K562 (cell line): Measurements from ENCODE around the gene PPOX. TPM values are rescaled to one million over a fixed set of nuclear protein-coding genes. Genes with fewer than 3 reads are reported as not detected.

Experiments
- BMI1 ChIP-seq: fragments of 150-350 bp; IDR thresholded peaks from 2 replicates; pipeline ENCODE4 v1.6.1; 2014; ENCODE audit warnings: low read length
- BRD9 ChIP-seq: fragments of 450-650 bp; IDR thresholded peaks from 2 replicates; pipeline ENCODE4 v1.6.1; 2018; ENCODE audit warnings: low read depth; ENCODE audit not compliant: partially characterized antibody
- COPS2 ChIP-seq: fragments of 450-650 bp; conservative IDR thresholded peaks from 2 replicates; pipeline ENCODE4 v1.6.1; 2016; ENCODE audit warnings: mild to moderate bottlenecking, moderate library complexity
- CTCF ChIP-seq, 3 experiments: IDR thresholded peaks in 2 of 3; conservative IDR thresholded peaks in 1 of 3; 2 replicates each; pipeline ENCODE4 v1.5.1; 2011 to 2012; ENCODE audit warnings: low read length in 3 of 3, mild to moderate bottlenecking in 3 of 3, control low read depth in 2 of 3, improper control_type of control experiment in 1 of 3, inconsistent platforms in 1 of 3, low read depth in 1 of 3, mixed read lengths in 1 of 3, moderate library complexity in 1 of 3; ENCODE audit not compliant: insufficient read depth in 2 of 3
- HDGF ChIP-seq: fragments of 450-650 bp; IDR thresholded peaks from 2 replicates; pipeline ENCODE4 v1.6.1; 2016
- MAZ ChIP-seq, 2 experiments: fragments of 450-650 bp in 1 of 2; sonication (generic) in 1 of 2; formaldehyde crosslinking; IDR thresholded peaks in 1 of 2; conservative IDR thresholded peaks in 1 of 2; 2 replicates each; pipeline versions ENCODE4 v1.4.0 to v1.5.0; 2020; ENCODE audit warnings: mild to moderate bottlenecking in 1 of 2, missing genetic modification reagents in 1 of 2
- MEF2D ChIP-seq: conservative IDR thresholded peaks from 2 replicates; pipeline ENCODE4 v1.6.1; 2016; ENCODE audit warnings: low read depth, missing genetic modification characterization, missing compliant biosample characterization
- PATZ1 ChIP-seq: fragments of 250-450 bp; sonication (Bioruptor Pico); IDR thresholded peaks from 2 replicates; pipeline ENCODE4 v1.5.0; 2020; ENCODE audit warnings: mild to moderate bottlenecking, borderline replicate concordance
- RCOR1 ChIP-seq, 2 experiments: IDR thresholded peaks; 2 replicates each; pipeline ENCODE4 v1.6.1; 2012; ENCODE audit warnings: low read depth in 2 of 2, low read length in 2 of 2, borderline replicate concordance in 1 of 2, improper control_type of control experiment in 1 of 2
- SMC3 ChIP-seq: conservative IDR thresholded peaks from 2 replicates; pipeline ENCODE4 v1.6.1; 2011; ENCODE audit warnings: low read depth, low read length, improper control_type of control experiment; ENCODE audit not compliant: insufficient read depth
- SPI1 ChIP-seq: IDR thresholded peaks from 2 replicates; pipeline ENCODE4 v1.6.1; 2011; ENCODE audit warnings: low read depth, low read length, control low read depth, borderline replicate concordance
- TAF15 ChIP-seq: fragments of 200-400 bp; formaldehyde crosslinking; IDR thresholded peaks from 2 replicates; pipeline ENCODE4 v1.6.1; 2017; ENCODE audit warnings: mild to moderate bottlenecking, low read depth, low read length, moderate library complexity
- TAL1 ChIP-seq: fragments of 450-650 bp; IDR thresholded peaks from 2 replicates; pipeline ENCODE4 v1.6.1; 2016; ENCODE audit warnings: mild to moderate bottlenecking
- YY1 ChIP-seq, 3 experiments: IDR thresholded peaks; 2 replicates each; pipeline ENCODE4 v1.6.1; 2011; ENCODE audit warnings: low read length in 2 of 3, mild to moderate bottlenecking in 2 of 3, moderate library complexity in 2 of 3, borderline replicate concordance in 1 of 3, control low read depth in 1 of 3, low read depth in 1 of 3; ENCODE audit not compliant: insufficient read depth in 3 of 3, insufficient replicate concordance in 2 of 3, control insufficient read depth in 1 of 3, insufficient read length in 1 of 3; ENCODE audit errors: extremely low read depth in 1 of 3
- ZBED1 ChIP-seq: IDR thresholded peaks from 2 replicates; pipeline ENCODE4 v1.6.1; 2014
- ZC3H11A ChIP-seq: IDR thresholded peaks from 2 replicates; pipeline ENCODE4 v1.6.1; 2012; ENCODE audit warnings: low read depth, low read length, improper control_type of control experiment
- ZFP30 ChIP-seq: fragments of 250-450 bp; sonication (Bioruptor Pico); IDR thresholded peaks from 2 replicates; pipeline ENCODE4 v1.8.0; 2022; ENCODE audit warnings: moderate library complexity, mild to moderate bottlenecking, inconsistent platforms, borderline replicate concordance
- polyA plus RNA-seq, 8 experiments: library from polyadenylated mRNA; depleted of rRNA in 4 of 8; stranded (reverse) in 5 of 8; unstranded in 3 of 8; fragments of >200 nt; fragmentation: Nextera tagmentation in 2 of 8; fragmentation: Illumina TruSeq in 1 of 8; extraction: Ambion mirVana in 2 of 8; extraction: Trizol in 1 of 8; gene quantifications; 2 replicates each; pipeline versions ENCODE4 v1.2.1 to v1.2.3, GENCODE V29; 2011 to 2014; ENCODE audit warnings: inconsistent platforms in 1 of 8, missing spikeins in 1 of 8
- total RNA-seq, 7 experiments: library from RNA; depleted of rRNA in 6 of 7; stranded (reverse); fragments of >200 nt in 6 of 7; fragmentation: Illumina TruSeq in 2 of 7; extraction: Trizol in 2 of 7; gene quantifications; 2 replicates each; pipeline versions ENCODE4 v1.2.1 to v1.2.3, GENCODE V29; 2011 to 2021; ENCODE audit warnings: low replicate concordance in 1 of 7

Gene PPOX
- total and polyA plus RNA-seq, 9 of the 15 experiments (the other 6 are each of a cell fraction or from before 2014, with no cell fraction given), result 17.0 to 57.1 (median 38.9) TPM

GRCh38 chr1:161192476-161193465, 26.5 kb downstream of the PPOX start (continued):
- no peak for TF ChIP-seq PATZ1 (CRISPR knock-in tag)
- TF ChIP-seq ZBED1, result no peak
- peak in 1 of 2 experiments; percentile 78; a peak in 2 of 4 replicates for TF ChIP-seq MAZ (CRISPR knock-in tag; conservative IDR thresholded peaks at IDR 0.05 in 1 of 2, IDR thresholded peaks at IDR 0.05 in 1 of 2)
- TF ChIP-seq BRD9, result peak; percentile 38
- TF ChIP-seq ZC3H11A, result 0 out of 2 replicates have a peak, but pooled peaks have one; percentile 30
- TF ChIP-seq COPS2, result no peak
- no peak for TF ChIP-seq BMI1
- TF ChIP-seq RCOR1 (IDR thresholded peaks at IDR 0.05; ENCODE audit: borderline replicate concordance in 1 of 2, low read depth in 2 of 2, low read length in 2 of 2), result peak in 1 of 2 experiments; percentile 42; a peak in 1 of 4 replicates
- TF ChIP-seq MEF2D, result no peak
- no peak for TF ChIP-seq ZFP30 (CRISPR knock-in tag)
- peak; percentile 88 for TF ChIP-seq SMC3
- no peak for TF ChIP-seq TAL1
- peak in 1 of 3 experiments; percentile 44 for TF ChIP-seq YY1 (IDR thresholded peaks at IDR 0.05; ENCODE audit: borderline replicate concordance in 1 of 3, control insufficient read depth in 1 of 3, extremely low read depth in 1 of 3, insufficient read depth in 3 of 3, insufficient read length in 1 of 3, insufficient replicate concordance in 2 of 3, low read depth in 1 of 3, low read length in 2 of 3)
- no peak for TF ChIP-seq TAF15
- TF ChIP-seq HDGF, result peak; percentile 3; the same call in 1 of the 2 replicates
- peak; percentile 93 to 97 (median 95) for TF ChIP-seq CTCF (IDR thresholded peaks at IDR 0.05 in 2 of 3, conservative IDR thresholded peaks at IDR 0.05 in 1 of 3; ENCODE audit: insufficient read depth in 2 of 3, low read depth in 1 of 3, low read length in 3 of 3)
- peak; percentile 66 for TF ChIP-seq SPI1
